Measurements from ENCODE around the gene HELZ2.

The HELZ2 gene

GRCh38 chr20:63544241-63544957 lies 29.6 kb downstream of the HELZ2 start:
- H3K4me3 ChIP-seq (ENCODE audit: low read depth, low read length), result no peak overlapping the region
- no peak for TF ChIP-seq CTCF (IDR thresholded peaks at IDR 0.05; ENCODE audit: low read depth, low read length, missing control alignments)
- no peak for DNase-seq (ENCODE audit: low read depth)
- in situ Hi-C loops (cut with HindIII; ENCODE audit: low sequenced_read_pairs), result no loop called here

DNA sequence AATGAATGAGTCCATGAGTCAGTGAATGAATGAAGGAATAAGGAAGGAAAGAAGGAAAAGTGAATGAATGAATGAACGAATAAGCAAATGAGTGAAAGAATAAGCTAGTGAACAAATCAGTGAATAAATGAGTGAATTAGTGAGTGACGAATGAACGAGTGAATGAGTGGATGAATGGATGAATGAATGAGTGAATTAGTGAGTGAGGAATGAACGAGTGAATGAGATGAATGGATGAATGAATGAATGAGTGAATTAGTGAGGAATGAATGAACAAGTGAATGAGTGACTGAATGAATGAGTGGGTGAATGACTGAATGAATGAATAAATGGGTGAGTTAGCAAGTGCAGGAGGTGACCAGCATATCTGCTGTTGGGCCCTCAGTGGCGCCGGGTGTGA lies 30.3 kb downstream of the HELZ2 start:
- no peak for DNase-seq (ENCODE audit: low read depth)
- no peak for TF ChIP-seq CTCF (IDR thresholded peaks at IDR 0.05; ENCODE audit: low read depth, low read length, missing control alignments)
- no peak overlapping the region for H3K4me3 ChIP-seq (ENCODE audit: low read depth, low read length)
- in situ Hi-C loops (cut with HindIII; ENCODE audit: low sequenced_read_pairs), result no loop called here

- no peak for DNase-seq (ENCODE audit: low read depth)
- in situ Hi-C loops (cut with HindIII; ENCODE audit: low sequenced_read_pairs), result no loop called here
- TF ChIP-seq CTCF (IDR thresholded peaks at IDR 0.05; ENCODE audit: low read depth, low read length, missing control alignments), result no peak
- no peak overlapping the region for H3K4me3 ChIP-seq (ENCODE audit: low read depth, low read length)
These were observed 30.9 kb downstream of the HELZ2 start for GRCh38 chr20:63543131-63543530.

DNA sequence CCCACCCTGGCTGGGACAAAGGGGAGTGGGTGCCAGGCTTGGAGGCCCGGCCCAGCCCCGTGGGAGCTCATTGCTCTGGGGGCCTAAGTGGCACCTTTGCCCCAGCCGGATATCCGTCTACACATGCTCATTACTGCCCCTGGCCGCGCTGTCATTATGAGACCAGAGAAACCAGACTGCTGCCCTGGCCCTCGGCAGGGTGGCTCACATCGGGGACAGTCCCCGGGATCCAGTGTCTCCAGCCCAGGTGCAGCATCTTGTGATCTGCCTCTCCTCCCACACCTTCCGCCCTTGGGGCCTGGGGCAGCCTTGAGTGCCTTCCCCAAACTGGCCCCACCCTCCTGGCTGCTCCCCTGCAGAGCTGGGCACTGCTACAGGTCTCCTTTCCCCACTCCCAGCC lies 31.3 kb downstream of the HELZ2 start:
- DNase-seq (ENCODE audit: low read depth), result no peak
- in situ Hi-C loops (cut with HindIII; ENCODE audit: low sequenced_read_pairs), result no loop called here
- no peak overlapping the region for H3K4me3 ChIP-seq (ENCODE audit: low read depth, low read length)
- TF ChIP-seq CTCF (IDR thresholded peaks at IDR 0.05; ENCODE audit: low read depth, low read length, missing control alignments), result no peak

GRCh38 chr20:63542031-63542559 lies 31.9 kb downstream of the HELZ2 start:
- DNase-seq (ENCODE audit: low read depth), result no peak
- no peak for TF ChIP-seq CTCF (IDR thresholded peaks at IDR 0.05; ENCODE audit: low read depth, low read length, missing control alignments)
- in situ Hi-C loops (cut with HindIII; ENCODE audit: low sequenced_read_pairs), result no loop called here
- no peak overlapping the region for H3K4me3 ChIP-seq (ENCODE audit: low read depth, low read length)

- H3K4me3 ChIP-seq (ENCODE audit: low read depth, low read length), result no peak overlapping the region
- in situ Hi-C loops (cut with HindIII; ENCODE audit: low sequenced_read_pairs), result no loop called here
- TF ChIP-seq CTCF (IDR thresholded peaks at IDR 0.05; ENCODE audit: low read depth, low read length, missing control alignments), result no peak
- DNase-seq (ENCODE audit: low read depth), result no peak
These were observed 32.7 kb downstream of the HELZ2 start for GRCh38 chr20:63541371-63541770.
